ENCODE data around the gene ANXA6. TPM values are rescaled to one million over a fixed set of nuclear protein-coding genes. Genes with fewer than 3 reads are reported as not detected.

ANXA6 gene
- total RNA-seq, 1 experiment from 2014 or later = 142 TPM

Other genes with a start within 250 kb of the ANXA6 start
- 0.17 and 0.27 TPM in 2 replicates for gene GPX3, start 137.2 kb downstream of the ANXA6 start, total RNA-seq (2014; rRNA removed; shearing (Covaris generic))
- 72.9 and 83.0 TPM in 2 replicates for gene TNIP1, start 76.7 kb downstream of the ANXA6 start, total RNA-seq (2014; rRNA removed; shearing (Covaris generic))
- gene CCDC69, start 66.3 kb upstream of the ANXA6 start, total RNA-seq (2014; rRNA removed; shearing (Covaris generic)) = 15.5 and 18.4 TPM in 2 replicates
- gene GM2A, start 95.4 kb upstream of the ANXA6 start, total RNA-seq (2014; rRNA removed; shearing (Covaris generic)) = 16.0 and 20.3 TPM in 2 replicates
- not detected in 2 replicates for gene SLC36A3, start 146.0 kb upstream of the ANXA6 start, total RNA-seq (2014; rRNA removed; shearing (Covaris generic))
- gene SLC36A2, start 189.8 kb upstream of the ANXA6 start, total RNA-seq (2014; rRNA removed; shearing (Covaris generic)) = not detected in 2 replicates